K562 (cell line): ENCODE data around the gene ICAM1. TPM values are rescaled to one million over a fixed set of nuclear protein-coding genes. Genes with fewer than 3 reads are reported as not detected.

ENCODE experiments used
- CBFA2T2 ChIP-seq: fragments of 450-650 bp; conservative IDR thresholded peaks from 2 replicates; pipeline ENCODE4 v1.6.1; 2017; ENCODE audit warnings: mild to moderate bottlenecking
- HDAC8 ChIP-seq: fragments of 450-650 bp; IDR thresholded peaks from 2 replicates; pipeline ENCODE4 v1.6.1; 2016; ENCODE audit warnings: mild to moderate bottlenecking, missing genetic modification characterization, moderate library complexity, missing compliant biosample characterization
- KDM5B ChIP-seq: fragments of 200-600 bp; sonication (generic); IDR thresholded peaks from 2 replicates; pipeline ENCODE4 v1.6.1; 2012; ENCODE audit warnings: low read depth, mild to moderate bottlenecking, moderate library complexity, low read length, control low read depth, inconsistent platforms; ENCODE audit not compliant: insufficient replicate concordance
- NR2F6 ChIP-seq: fragments of 450-650 bp; formaldehyde crosslinking; IDR thresholded peaks from 2 replicates; pipeline ENCODE4 v1.4.0; 2020; ENCODE audit warnings: mild to moderate bottlenecking
- RBM14 ChIP-seq: fragments of 200-400 bp; formaldehyde crosslinking; IDR thresholded peaks from 2 replicates; pipeline ENCODE4 v1.6.1; 2018; ENCODE audit warnings: low read depth, mild to moderate bottlenecking, low read length, moderate library complexity, borderline replicate concordance; ENCODE audit not compliant: insufficient read depth
- SAFB2 ChIP-seq: fragments of 200-400 bp; formaldehyde crosslinking; IDR thresholded peaks from 2 replicates; pipeline ENCODE4 v1.6.1; 2018; ENCODE audit warnings: borderline replicate concordance, low read length, low read depth, moderate library complexity; ENCODE audit not compliant: severe bottlenecking
- ZNF507 ChIP-seq: conservative IDR thresholded peaks from 2 replicates; pipeline ENCODE4 v1.6.1; 2017; ENCODE audit warnings: missing genetic modification characterization, missing compliant biosample characterization
- ZNF584 ChIP-seq: fragments of 200-800 bp; sonication (Bioruptor generic); IDR thresholded peaks from 2 replicates; pipeline ENCODE4 v1.6.1; 2016; ENCODE audit warnings: low read depth, mild to moderate bottlenecking, missing genetic modification characterization, missing compliant biosample characterization
- ZNF766 ChIP-seq: fragments of 200-800 bp; sonication (Bioruptor generic); conservative IDR thresholded peaks from 2 replicates; pipeline ENCODE4 v1.6.1; 2016; ENCODE audit warnings: missing genetic modification characterization, missing compliant biosample characterization
- polyA plus RNA-seq, 8 experiments: library from polyadenylated mRNA; depleted of rRNA in 4 of 8; stranded (reverse) in 5 of 8; unstranded in 3 of 8; fragments of >200 nt; fragmentation: Nextera tagmentation in 2 of 8; fragmentation: Illumina TruSeq in 1 of 8; extraction: Ambion mirVana in 2 of 8; extraction: Trizol in 1 of 8; gene quantifications; 2 replicates each; pipeline versions ENCODE4 v1.2.1 to v1.2.3, GENCODE V29; 2011 to 2014; ENCODE audit warnings: inconsistent platforms in 1 of 8, missing spikeins in 1 of 8
- total RNA-seq, 7 experiments: library from RNA; depleted of rRNA in 6 of 7; stranded (reverse); fragments of >200 nt in 6 of 7; fragmentation: Illumina TruSeq in 2 of 7; extraction: Trizol in 2 of 7; gene quantifications; 2 replicates each; pipeline versions ENCODE4 v1.2.1 to v1.2.3, GENCODE V29; 2011 to 2021; ENCODE audit warnings: low replicate concordance in 1 of 7
- TF ChIP-seq, protein P1 (sequence below): conservative IDR thresholded peaks from 2 replicates; pipeline ENCODE4 v1.6.1; 2011; ENCODE audit warnings: low read depth, mild to moderate bottlenecking, low read length; ENCODE audit not compliant: control insufficient read depth
- TF ChIP-seq, protein P2 (sequence below): fragments of 450-650 bp; formaldehyde crosslinking; IDR thresholded peaks from 2 replicates; pipeline ENCODE4 v1.4.0; 2022; ENCODE audit warnings: mild to moderate bottlenecking, moderate library complexity
- TF ChIP-seq, protein P3 (sequence below): fragments of 450-650 bp; IDR thresholded peaks from 2 replicates; pipeline ENCODE4 v1.6.1; 2017; ENCODE audit warnings: mild to moderate bottlenecking, moderate library complexity
- TF ChIP-seq, protein P4 (sequence below): fragments of 450-650 bp; formaldehyde crosslinking; IDR thresholded peaks from 2 replicates; pipeline ENCODE4 v1.4.0; 2020; ENCODE audit warnings: mild to moderate bottlenecking
- TF ChIP-seq, protein P5 (sequence below): fragments of 450-650 bp; formaldehyde crosslinking; IDR thresholded peaks from 2 replicates; pipeline ENCODE4 v1.4.0; 2020; ENCODE audit warnings: mild to moderate bottlenecking, mixed read lengths
- TF ChIP-seq, protein P6 (sequence below): fragments of 450-650 bp; IDR thresholded peaks from 2 replicates; pipeline ENCODE4 v1.6.1; 2014; ENCODE audit warnings: low read depth, mild to moderate bottlenecking, moderate library complexity, borderline replicate concordance

ICAM1 gene
- total and polyA plus RNA-seq, 9 of the 15 experiments (the other 6 are each of a cell fraction or from before 2014, with no cell fraction given) = 2.3 to 24.4 (median 13.4) TPM

DNA sequence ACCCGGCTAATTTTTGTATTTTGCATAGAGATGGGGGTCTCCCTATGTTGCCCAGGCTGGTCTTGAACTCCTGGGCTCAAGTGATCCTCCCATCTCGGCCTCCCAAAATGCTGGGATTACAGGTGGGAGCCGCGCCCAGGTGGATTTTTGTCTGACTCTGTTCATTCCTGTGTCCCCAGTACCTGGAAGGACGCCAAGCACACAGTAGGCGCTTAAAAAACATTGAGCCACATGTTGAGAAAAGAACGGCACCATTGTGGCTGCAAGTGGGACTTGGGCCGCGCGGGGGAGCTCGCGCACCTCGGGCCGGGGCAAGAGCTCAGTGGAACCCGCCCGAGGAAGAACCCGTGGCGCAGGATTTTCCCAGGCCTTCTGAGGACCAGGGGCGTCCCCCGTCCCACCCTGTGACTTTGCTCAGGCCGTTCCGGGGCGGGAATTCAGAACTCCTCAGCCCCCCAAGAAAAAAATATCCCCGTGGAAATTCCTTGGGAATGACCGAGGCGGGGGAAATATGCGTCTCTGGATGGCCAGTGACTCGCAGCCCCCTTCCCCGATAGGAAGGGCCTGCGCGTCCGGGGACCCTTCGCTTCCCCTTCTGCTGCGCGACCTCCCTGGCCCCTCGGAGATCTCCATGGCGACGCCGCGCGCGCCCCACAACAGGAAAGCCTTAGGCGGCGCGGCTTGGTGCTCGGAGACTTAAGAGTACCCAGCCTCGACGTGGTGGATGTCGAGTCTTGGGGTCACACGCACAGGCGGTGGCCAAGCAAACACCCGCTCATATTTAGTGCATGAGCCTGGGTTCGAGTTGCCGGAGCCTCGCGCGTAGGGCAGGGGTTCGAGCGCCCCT is 1.4 kb upstream of the ICAM1 start (continued):
- TF ChIP-seq, protein P1, sequence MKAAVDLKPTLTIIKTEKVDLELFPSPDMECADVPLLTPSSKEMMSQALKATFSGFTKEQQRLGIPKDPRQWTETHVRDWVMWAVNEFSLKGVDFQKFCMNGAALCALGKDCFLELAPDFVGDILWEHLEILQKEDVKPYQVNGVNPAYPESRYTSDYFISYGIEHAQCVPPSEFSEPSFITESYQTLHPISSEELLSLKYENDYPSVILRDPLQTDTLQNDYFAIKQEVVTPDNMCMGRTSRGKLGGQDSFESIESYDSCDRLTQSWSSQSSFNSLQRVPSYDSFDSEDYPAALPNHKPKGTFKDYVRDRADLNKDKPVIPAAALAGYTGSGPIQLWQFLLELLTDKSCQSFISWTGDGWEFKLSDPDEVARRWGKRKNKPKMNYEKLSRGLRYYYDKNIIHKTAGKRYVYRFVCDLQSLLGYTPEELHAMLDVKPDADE = 0 out of 2 replicates have a peak, but pooled peaks have one; percentile 19
- TF ChIP-seq RBM14 (no peak), SAFB2 (no peak), NR2F6 (CRISPR knock-in tag) (no peak), CBFA2T2 (no peak), ZNF766 (CRISPR knock-in tag) (no peak), ZNF507 (tag) (no peak), HDAC8 (no peak), KDM5B (no peak), ZNF584 (no peak)
- TF ChIP-seq, protein P2, sequence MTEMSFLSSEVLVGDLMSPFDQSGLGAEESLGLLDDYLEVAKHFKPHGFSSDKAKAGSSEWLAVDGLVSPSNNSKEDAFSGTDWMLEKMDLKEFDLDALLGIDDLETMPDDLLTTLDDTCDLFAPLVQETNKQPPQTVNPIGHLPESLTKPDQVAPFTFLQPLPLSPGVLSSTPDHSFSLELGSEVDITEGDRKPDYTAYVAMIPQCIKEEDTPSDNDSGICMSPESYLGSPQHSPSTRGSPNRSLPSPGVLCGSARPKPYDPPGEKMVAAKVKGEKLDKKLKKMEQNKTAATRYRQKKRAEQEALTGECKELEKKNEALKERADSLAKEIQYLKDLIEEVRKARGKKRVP = no peak
- TF ChIP-seq, protein P3, sequence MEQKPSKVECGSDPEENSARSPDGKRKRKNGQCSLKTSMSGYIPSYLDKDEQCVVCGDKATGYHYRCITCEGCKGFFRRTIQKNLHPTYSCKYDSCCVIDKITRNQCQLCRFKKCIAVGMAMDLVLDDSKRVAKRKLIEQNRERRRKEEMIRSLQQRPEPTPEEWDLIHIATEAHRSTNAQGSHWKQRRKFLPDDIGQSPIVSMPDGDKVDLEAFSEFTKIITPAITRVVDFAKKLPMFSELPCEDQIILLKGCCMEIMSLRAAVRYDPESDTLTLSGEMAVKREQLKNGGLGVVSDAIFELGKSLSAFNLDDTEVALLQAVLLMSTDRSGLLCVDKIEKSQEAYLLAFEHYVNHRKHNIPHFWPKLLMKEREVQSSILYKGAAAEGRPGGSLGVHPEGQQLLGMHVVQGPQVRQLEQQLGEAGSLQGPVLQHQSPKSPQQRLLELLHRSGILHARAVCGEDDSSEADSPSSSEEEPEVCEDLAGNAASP = no peak
- TF ChIP-seq, protein P4, sequence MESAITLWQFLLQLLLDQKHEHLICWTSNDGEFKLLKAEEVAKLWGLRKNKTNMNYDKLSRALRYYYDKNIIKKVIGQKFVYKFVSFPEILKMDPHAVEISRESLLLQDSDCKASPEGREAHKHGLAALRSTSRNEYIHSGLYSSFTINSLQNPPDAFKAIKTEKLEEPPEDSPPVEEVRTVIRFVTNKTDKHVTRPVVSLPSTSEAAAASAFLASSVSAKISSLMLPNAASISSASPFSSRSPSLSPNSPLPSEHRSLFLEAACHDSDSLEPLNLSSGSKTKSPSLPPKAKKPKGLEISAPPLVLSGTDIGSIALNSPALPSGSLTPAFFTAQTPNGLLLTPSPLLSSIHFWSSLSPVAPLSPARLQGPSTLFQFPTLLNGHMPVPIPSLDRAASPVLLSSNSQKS = no peak
- TF ChIP-seq, protein P5, sequence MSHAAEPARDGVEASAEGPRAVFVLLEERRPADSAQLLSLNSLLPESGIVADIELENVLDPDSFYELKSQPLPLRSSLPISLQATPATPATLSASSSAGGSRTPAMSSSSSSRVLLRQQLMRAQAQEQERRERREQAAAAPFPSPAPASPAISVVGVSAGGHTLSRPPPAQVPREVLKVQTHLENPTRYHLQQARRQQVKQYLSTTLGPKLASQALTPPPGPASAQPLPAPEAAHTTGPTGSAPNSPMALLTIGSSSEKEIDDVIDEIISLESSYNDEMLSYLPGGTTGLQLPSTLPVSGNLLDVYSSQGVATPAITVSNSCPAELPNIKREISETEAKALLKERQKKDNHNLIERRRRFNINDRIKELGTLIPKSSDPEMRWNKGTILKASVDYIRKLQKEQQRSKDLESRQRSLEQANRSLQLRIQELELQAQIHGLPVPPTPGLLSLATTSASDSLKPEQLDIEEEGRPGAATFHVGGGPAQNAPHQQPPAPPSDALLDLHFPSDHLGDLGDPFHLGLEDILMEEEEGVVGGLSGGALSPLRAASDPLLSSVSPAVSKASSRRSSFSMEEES (CRISPR knock-in tag) = no peak
- TF ChIP-seq, protein P6, sequence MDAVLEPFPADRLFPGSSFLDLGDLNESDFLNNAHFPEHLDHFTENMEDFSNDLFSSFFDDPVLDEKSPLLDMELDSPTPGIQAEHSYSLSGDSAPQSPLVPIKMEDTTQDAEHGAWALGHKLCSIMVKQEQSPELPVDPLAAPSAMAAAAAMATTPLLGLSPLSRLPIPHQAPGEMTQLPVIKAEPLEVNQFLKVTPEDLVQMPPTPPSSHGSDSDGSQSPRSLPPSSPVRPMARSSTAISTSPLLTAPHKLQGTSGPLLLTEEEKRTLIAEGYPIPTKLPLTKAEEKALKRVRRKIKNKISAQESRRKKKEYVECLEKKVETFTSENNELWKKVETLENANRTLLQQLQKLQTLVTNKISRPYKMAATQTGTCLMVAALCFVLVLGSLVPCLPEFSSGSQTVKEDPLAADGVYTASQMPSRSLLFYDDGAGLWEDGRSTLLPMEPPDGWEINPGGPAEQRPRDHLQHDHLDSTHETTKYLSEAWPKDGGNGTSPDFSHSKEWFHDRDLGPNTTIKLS = peak; percentile 51; the same call in 1 of the 2 replicates
